ENCODE results near the gene PSORS1C2.

DNA sequence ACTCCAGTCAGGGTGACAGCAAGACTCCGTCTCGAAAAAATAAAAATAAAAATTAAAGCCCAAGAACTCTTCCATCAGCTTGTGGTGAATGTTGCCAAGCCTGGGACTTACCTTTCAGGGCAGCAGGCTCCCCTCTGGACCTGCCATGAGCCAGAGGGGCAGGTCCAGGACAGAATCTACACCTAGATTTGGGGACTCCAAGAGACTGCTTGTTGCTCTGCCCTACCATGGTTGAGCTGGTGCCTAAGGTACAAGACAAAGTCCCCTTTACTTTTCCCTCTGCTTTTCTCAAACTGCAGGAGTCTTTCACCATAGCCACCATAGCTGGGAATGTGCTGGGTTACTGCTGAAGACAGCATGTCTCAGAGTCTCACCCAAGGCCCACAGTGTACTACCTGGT lies 35.7 kb downstream of the PSORS1C2 start:
- TF ChIP-seq RCOR1 (IDR thresholded peaks at IDR 0.05; ENCODE audit: low read length) (no peak), CTCF (IDR thresholded peaks at IDR 0.05) (no peak), MEF2A (IDR thresholded peaks at IDR 0.05; ENCODE audit: borderline replicate concordance, low read depth) (no peak), GATA2 (CRISPR knock-in tag; IDR thresholded peaks at IDR 0.05) (no peak), EP300 (IDR thresholded peaks at IDR 0.05; ENCODE audit: borderline replicate concordance in 1 of 2, low read depth in 1 of 2, low read length in 1 of 2) (no peak), SMC3 (IDR thresholded peaks at IDR 0.05; ENCODE audit: low read depth, low read length) (no peak), NFIC (IDR thresholded peaks at IDR 0.05; ENCODE audit: borderline replicate concordance) (no peak), YY1 (IDR thresholded peaks at IDR 0.05; ENCODE audit: low read depth) (no peak), TEAD4 (IDR thresholded peaks at IDR 0.05; ENCODE audit: borderline replicate concordance, insufficient read depth) (no peak), POLR2AphosphoS5 (IDR thresholded peaks at IDR 0.05; ENCODE audit: low read depth, low read length) (no peak)
